Measurements from ENCODE around the gene CARHSP1. TPM values are rescaled to one million over a fixed set of nuclear protein-coding genes. Genes with fewer than 3 reads are reported as not detected.

Gene CARHSP1
- total and polyA plus RNA-seq, 2 of the 4 experiments (the other 2 are of a cell fraction), result 121 to 138 TPM

DNA sequence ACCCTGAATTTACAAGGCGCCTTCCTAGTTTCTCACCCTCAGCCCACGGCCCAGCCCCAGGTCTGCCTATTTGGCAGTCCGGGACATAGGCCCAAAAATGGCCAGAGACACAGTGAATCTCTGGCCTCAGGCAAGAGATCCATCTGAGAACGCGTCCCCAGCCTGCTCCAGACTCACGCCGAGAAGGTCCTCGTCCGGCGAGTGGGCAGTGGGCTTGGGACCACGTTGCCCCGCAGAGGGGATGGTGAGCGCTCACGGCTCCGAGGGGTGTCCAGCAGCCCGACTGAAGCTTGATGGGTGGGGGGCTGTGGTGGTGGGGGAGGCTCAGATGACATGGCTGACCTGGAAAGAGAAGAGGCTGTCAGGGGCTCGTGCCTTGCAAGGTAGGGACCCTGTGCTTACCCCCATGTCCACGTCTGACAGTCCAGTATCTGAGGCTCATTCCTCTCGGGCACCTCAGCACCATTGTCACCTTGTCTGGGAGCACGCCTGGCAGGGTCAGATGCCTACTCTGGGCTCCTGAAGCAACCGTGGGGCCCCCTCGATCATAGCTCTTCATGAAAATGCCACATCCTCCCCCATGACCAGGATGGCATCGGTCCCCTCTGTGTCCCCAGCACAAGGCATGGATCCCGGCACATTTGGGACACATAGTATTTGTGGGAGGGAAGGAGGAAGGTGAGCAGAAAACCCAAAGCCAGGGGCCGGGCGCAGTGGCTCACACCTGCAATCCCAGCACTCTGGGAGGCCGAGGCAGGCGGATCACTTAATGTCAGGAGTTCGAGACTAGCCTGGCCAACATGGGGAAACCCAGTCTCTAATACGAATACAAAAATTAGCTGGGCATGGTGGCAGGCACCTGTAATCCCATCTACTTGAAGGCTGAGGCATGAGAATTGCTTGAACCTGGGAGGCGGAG is 9.6 kb downstream of the CARHSP1 start:
- in situ Hi-C loops (cut with MboI; ENCODE audit: low sequenced_read_pairs) (no loop called here), dilution Hi-C loops (cut with HindIII; ENCODE audit: low sequenced_read_pairs, unreplicated experiment) (no loop called here), intact Hi-C loops (cut with micrococcal nuclease) (no loop called here)
- no peaks in the 10 kb centered on the region for H3K27me3 ChIP-seq (ENCODE audit: control insufficient read depth, insufficient read depth, low read length)
- H4K20me1 ChIP-seq (ENCODE audit: insufficient read depth, low read length), result peaks cover 76% of the 10 kb centered on the region
- H3K9ac ChIP-seq (ENCODE audit: low read depth, low read length), result no peak overlapping the region
- no peak overlapping the region for H2BK120ac ChIP-seq (ENCODE audit: low read depth, low read length)
- no peak overlapping the region for H2AK9ac ChIP-seq (replicated peaks; ENCODE audit: low read depth, low read length, poor library complexity)
- H4K8ac ChIP-seq (ENCODE audit: low read depth in 2 of 2, low read length in 2 of 2), result no peak overlapping the region
- peaks cover 20% of the 10 kb centered on the region for H3K9me1 ChIP-seq (ENCODE audit: insufficient read depth, low read length)
- no peak overlapping the region for H4K91ac ChIP-seq (ENCODE audit: insufficient read depth, low read depth, low read length)
- no peak overlapping the region for H2BK15ac ChIP-seq (ENCODE audit: low read depth, low read length)
- no peak overlapping the region for H2BK5ac ChIP-seq (ENCODE audit: low read depth, low read length, poor library complexity, severe bottlenecking)
- H3K9me3 ChIP-seq (ENCODE audit: control insufficient read depth, insufficient read depth, low read length), result no peaks in the 10 kb centered on the region
- H3K18ac ChIP-seq (ENCODE audit: low read depth, low read length), result no peak overlapping the region
- 90% methylated on average over 18 of the region's 31 CpGs; no CpG with 5 or more reads in 1 of the 2 experiments for WGBS, 2 experiments (ENCODE audit: extremely low coverage in 2 of 2, insufficient read length in 1 of 2)
- BruUV-seq (replicated peaks), result no TSS peak
- no peak overlapping the region for H3K4me3 ChIP-seq (ENCODE audit: insufficient read depth, low read depth, low read length)
- no peak overlapping the region for H3K14ac ChIP-seq (replicated peaks; ENCODE audit: low read depth, low read length)
- peaks cover 24% of the 10 kb centered on the region for H3K4me1 ChIP-seq (ENCODE audit: control insufficient read depth, insufficient read depth, low read length)
- CTCF ChIA-PET, result interaction anchor here (1.2 kb wide), 1 partner anchor 21 kb away, joined by 3 read pairs; no protein-coding TSS in a partner anchor
- no peak for ATAC-seq (ENCODE audit: low read depth)
- no peak overlapping the region for H3K23ac ChIP-seq (ENCODE audit: low read depth, low read length)
- H3K79me1 ChIP-seq (ENCODE audit: low read depth in 1 of 2, low read length in 2 of 2), result peaks cover 17 to 92% of the 10 kb centered on the region in 2 experiments
- no peak overlapping the region for H2BK20ac ChIP-seq (ENCODE audit: low read depth, low read length)
- H3K56ac ChIP-seq (ENCODE audit: extremely low read depth, insufficient read depth, low read length), result no peak overlapping the region
- H2AK5ac ChIP-seq (ENCODE audit: low read depth, low read length), result no peak overlapping the region
- DNase-seq, result no peak
- POLR2A ChIA-PET (ENCODE audit: unreplicated experiment), result no interaction called here
- H3K36me3 ChIP-seq (ENCODE audit: control insufficient read depth, insufficient read depth, low read length), result peaks cover 46% of the 10 kb centered on the region
- H3K4me2 ChIP-seq (ENCODE audit: low read depth, low read length), result no peak overlapping the region
- H4K5ac ChIP-seq (ENCODE audit: low read depth, low read length), result no peak overlapping the region
- no peak overlapping the region for H2AFZ ChIP-seq (replicated peaks; ENCODE audit: low read length, poor library complexity)
- peak overlapping the region; percentile 76; the same call in 1 of the 2 replicates for H3K4ac ChIP-seq (ENCODE audit: low read depth, low read length)
- no peak overlapping the region; the same call in 1 of the 2 replicates for H3K27ac ChIP-seq (ENCODE audit: insufficient read depth, low read length)
- TF ChIP-seq MXI1 (IDR thresholded peaks at IDR 0.05; ENCODE audit: borderline replicate concordance, low read depth, low read length) (no peak), MAZ (IDR thresholded peaks at IDR 0.05; ENCODE audit: borderline replicate concordance, low read depth, low read length) (no peak), RFX5 (IDR thresholded peaks at IDR 0.05; ENCODE audit: low read depth, low read length) (no peak), ELK1 (IDR thresholded peaks at IDR 0.05; ENCODE audit: borderline replicate concordance, low read depth, low read length) (no peak), CEBPB (IDR thresholded peaks at IDR 0.05; ENCODE audit: low read depth, low read length) (no peak), FOS (IDR thresholded peaks at IDR 0.05; ENCODE audit: low read depth, low read length) (no peak), USF2 (IDR thresholded peaks at IDR 0.05; ENCODE audit: low read depth, low read length) (no peak), POLR2A (IDR thresholded peaks at IDR 0.05; ENCODE audit: low read depth, low read length) (no peak), SMC3 (IDR thresholded peaks at IDR 0.05; ENCODE audit: low read depth, low read length) (no peak), BHLHE40 (IDR thresholded peaks at IDR 0.05; ENCODE audit: low read depth, low read length) (no peak), NFE2L2 (IDR thresholded peaks at IDR 0.05; ENCODE audit: low read depth, low read length) (no peak), MAFK (IDR thresholded peaks at IDR 0.05; ENCODE audit: low read depth, low read length) (no peak), RAD21 (IDR thresholded peaks at IDR 0.05; ENCODE audit: low read length) (no peak), CTCF (conservative IDR thresholded peaks at IDR 0.05; ENCODE audit: low read depth, low read length) (no peak)
